Pancreas (tissue), 10 donors: Measurements from ENCODE around the gene BPIFB2. TPM values are rescaled to one million over a fixed set of nuclear protein-coding genes. Genes with fewer than 3 reads are reported as not detected.

Experiments used
- ATAC-seq, 4 donors: fragments of 200-7000 bp; cut with Tn5 transposase; one replicate each; pipeline versions ENCODE4 v1.8.0 to v1.9.1; 2020; ENCODE audit warnings: mild to moderate bottlenecking in 4 of 4, moderate library complexity in 4 of 4
- DNase-seq, 6 donors: peaks; one replicate each; pipeline ENCODE4 v3.0.0-alpha.2; 2020
- FAIRE-seq: peaks from 2 replicates; lab custom pipeline; 2012; peaks lifted over from hg19 to GRCh38; lab: Jason Lieb, UNC
- H3K27ac ChIP-seq, 4 donors: fragments of 200-600 bp; sonication (generic); 1 replicate in 3 of 4; 2 replicates in 1 of 4; pipeline versions ENCODE4 v1.5.0 to v1.8.0; 2020
- H3K27me3 ChIP-seq, 4 donors: fragments of 200-600 bp; one replicate each; pipeline ENCODE4 v1.8.0; 2021
- H3K36me3 ChIP-seq, 3 donors: fragments of 200-600 bp; sonication (generic) in 1 of 3; one replicate each; pipeline versions ENCODE4 v1.5.0 to v1.8.0; 2020 to 2021
- H3K4me1 ChIP-seq, 3 donors: fragments of 200-600 bp; one replicate each; pipeline ENCODE4 v1.8.0; 2021
- H3K4me3 ChIP-seq, 4 donors: fragments of 200-600 bp; sonication (generic) in 2 of 4; one replicate each; pipeline versions ENCODE4 v1.5.0 to v1.8.0; 2020 to 2021
- H3K9me3 ChIP-seq, 4 donors: fragments of 200-600 bp; one replicate each; pipeline ENCODE4 v1.8.0; 2021
- CTCF ChIP-seq, 4 donors: fragments of 200-600 bp; sonication (generic) in 3 of 4; IDR thresholded peaks; one replicate each; pipeline versions ENCODE4 v1.5.0 to v1.8.0; 2021; ENCODE audit warnings: antibody characterized with exemption in 4 of 4
- WGBS, 2 donors: extraction: QIAGEN DNeasy Blood & Tissue Kit; methylation state at CpG; one replicate each; pipeline ENCODE4 v1.1.7; 2013; 5-methylcytosine and 5-hydroxymethylcytosine counted together
- intact Hi-C, 3 donors: fragments of 100-400 bp; cut with DNase I; formaldehyde crosslinking; loops; one replicate each; pipeline versions ENCODE4 v1.11.1 to v1.14.2; 2022
- polyA plus RNA-seq, 2 donors: library from polyadenylated mRNA; stranded (reverse); fragments of 200-250 nt; gene quantifications; one replicate each; pipeline ENCODE4 v1.2.3, GENCODE V29; 2013
- total RNA-seq, 6 donors: library from RNA; stranded (reverse); fragmentation: NEBNext Ultra II Directional in 4 of 6; extraction: Animal tissue kit (Norgen Biotek cat#: 25700) in 4 of 6; gene quantifications; one replicate each; pipeline versions ENCODE4 v1.2.1 to v1.2.4, GENCODE V29; 2021 to 2023
- donor health status: healthy with polysubstance abuse.
- donor health status: DM: no; HTN: no; CAD: no; lungs with moderate emphysema.
- donor health status: DM: no; HTN: no; CAD: no.
- donor health status: control.
- donor health status: control.
- donor health status: Bipolar disorder and iron deficiency.
- donor health status: DM: yes; HTN: yes; CAD: no.
- donor health status: DM: no; HTN: no; CAD: no.
- donor health status: DM: no; HTN: no; CAD: no.
- donor health status: DM: yes; HTN: yes; CAD: no.

BPIFB2 gene
- total and polyA plus RNA-seq, 8 donors: 0.05 to 0.16 TPM; not detected in 6

- TF ChIP-seq CTCF (IDR thresholded peaks at IDR 0.05): no peak
- H3K27me3 ChIP-seq: no peaks in the 10 kb centered on the region
- no peaks in the 10 kb centered on the region for H3K36me3 ChIP-seq
- no peak overlapping the region for H3K27ac ChIP-seq
- DNase-seq (no peak), FAIRE-seq (no peak), ATAC-seq (no peak)
- 63% methylated on average over 3 of the region's 3 CpGs for WGBS, 2 donors
- H3K9me3 ChIP-seq: no peaks in the 10 kb centered on the region
- intact Hi-C loops: no loop called here
- H3K4me3 ChIP-seq: no peak overlapping the region
- H3K4me1 ChIP-seq: no peaks in the 10 kb centered on the region
Observed at GRCh38 chr20:32990426-32990825, 17.1 kb upstream of the BPIFB2 start.

GRCh38 chr20:32991383-32991782 lies 16.1 kb upstream of the BPIFB2 start:
- 46 to 55% methylated on average over 3 of the region's 3 CpGs for WGBS, 2 donors
- FAIRE-seq (no peak), ATAC-seq (no peak), DNase-seq (no peak)
- no peaks in the 10 kb centered on the region for H3K4me1 ChIP-seq
- H3K4me3 ChIP-seq: no peak overlapping the region
- no peak overlapping the region for H3K27ac ChIP-seq
- no peaks in the 10 kb centered on the region for H3K27me3 ChIP-seq
- intact Hi-C loops: no loop called here
- no peak for TF ChIP-seq CTCF (IDR thresholded peaks at IDR 0.05)
- no peaks in the 10 kb centered on the region for H3K9me3 ChIP-seq
- no peaks in the 10 kb centered on the region for H3K36me3 ChIP-seq

- Histone ChIP-seq H3K27me3 (no peaks in the 10 kb centered on the region), H3K36me3 (no peaks in the 10 kb centered on the region), H3K4me1 (no peaks in the 10 kb centered on the region), H3K4me3 (no peak overlapping the region), H3K27ac (no peak overlapping the region), H3K9me3 (no peaks in the 10 kb centered on the region)
- intact Hi-C loops: no loop called here
- DNase-seq (no peak), ATAC-seq (no peak), FAIRE-seq (no peak)
- TF ChIP-seq CTCF (IDR thresholded peaks at IDR 0.05): no peak
- 66 to 67% methylated on average over 8 of the region's 8 CpGs for WGBS, 2 donors
Observed at GRCh38 chr20:32991792-32992641, 15.5 kb upstream of the BPIFB2 start.

DNA sequence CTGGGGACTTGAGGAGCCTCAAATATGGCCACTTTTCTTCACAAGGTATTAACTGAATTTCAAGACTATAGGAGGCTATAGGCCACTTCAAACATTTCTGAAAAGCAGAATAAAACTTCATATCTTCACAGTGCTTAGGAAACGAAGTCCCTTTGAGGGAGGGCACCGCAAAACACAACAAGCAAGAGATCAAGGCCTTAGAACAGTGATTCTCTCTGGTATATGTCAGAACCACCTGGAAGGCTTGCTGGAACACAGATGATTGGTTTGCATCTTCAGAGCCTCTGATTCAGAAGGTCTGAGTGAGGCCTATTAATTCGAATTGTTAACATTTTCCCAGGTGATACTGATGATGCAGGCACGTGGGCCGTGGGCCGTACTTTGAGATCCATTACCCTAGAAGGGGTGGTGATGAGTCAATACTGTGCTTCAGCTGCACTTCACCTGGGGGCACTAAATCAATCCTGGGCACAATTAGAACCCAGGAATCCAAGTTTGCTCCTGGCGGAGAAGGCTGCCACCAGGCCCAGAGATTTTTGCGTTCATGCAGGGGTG lies 13.9 kb upstream of the BPIFB2 start:
- Histone ChIP-seq H3K36me3 (no peaks in the 10 kb centered on the region), H3K9me3 (no peaks in the 10 kb centered on the region), H3K27ac (no peak overlapping the region), H3K4me1 (no peaks in the 10 kb centered on the region), H3K27me3 (no peaks in the 10 kb centered on the region), H3K4me3 (no peak overlapping the region)
- DNase-seq (no peak), FAIRE-seq (no peak), ATAC-seq (no peak)
- TF ChIP-seq CTCF (IDR thresholded peaks at IDR 0.05): no peak
- 67 to 68% methylated on average over 8 of the region's 8 CpGs for WGBS, 2 donors
- intact Hi-C loops: no loop called here

GRCh38 chr20:32995802-32996201 lies 11.7 kb upstream of the BPIFB2 start:
- Histone ChIP-seq H3K27ac (no peak overlapping the region), H3K4me1 (no peaks in the 10 kb centered on the region), H3K36me3 (no peaks in the 10 kb centered on the region), H3K9me3 (no peaks in the 10 kb centered on the region), H3K27me3 (no peaks in the 10 kb centered on the region), H3K4me3 (no peak overlapping the region)
- DNase-seq: no peak
- FAIRE-seq: no peak
- intact Hi-C loops: no loop called here
- no peak for TF ChIP-seq CTCF (IDR thresholded peaks at IDR 0.05)
- ATAC-seq: no peak
